ENCODE data around the gene LDHB. TPM values are rescaled to one million over a fixed set of nuclear protein-coding genes. Genes with fewer than 3 reads are reported as not detected.
A peak's percentile ranks its signal among the peaks of the same experiment; 100 is the strongest.

The LDHB gene
- polyA plus RNA-seq, 1 donor from 2014 or later, result 1,039 TPM

GRCh38 chr12:21650997-21651396 lies 6.6 kb downstream of the LDHB start:
- H3K27me3 ChIP-seq (ENCODE audit: insufficient read depth, low read depth, low read length), result no peaks in the 10 kb centered on the region
- no peak overlapping the region for H3K4me3 ChIP-seq (ENCODE audit: low read length)
- TF ChIP-seq SMC3 (conservative IDR thresholded peaks at IDR 0.05; ENCODE audit: poor library complexity) (no peak), RAD21 (conservative IDR thresholded peaks at IDR 0.05) (no peak), TAF1 (IDR thresholded peaks at IDR 0.05; ENCODE audit: low read depth) (no peak), EP300 (conservative IDR thresholded peaks at IDR 0.05; ENCODE audit: poor library complexity, severe bottlenecking) (no peak), REST (IDR thresholded peaks at IDR 0.05; ENCODE audit: borderline replicate concordance) (no peak), MXI1 (conservative IDR thresholded peaks at IDR 0.05; ENCODE audit: poor library complexity, severe bottlenecking) (no peak), EZH2 (IDR thresholded peaks at IDR 0.05; ENCODE audit: borderline replicate concordance, insufficient read depth, low read length, poor library complexity, severe bottlenecking) (no peak), POLR2AphosphoS5 (IDR thresholded peaks at IDR 0.05) (no peak), CTCF (IDR thresholded peaks at IDR 0.05; ENCODE audit: poor library complexity, severe bottlenecking) (no peak)
- H3K79me2 ChIP-seq (replicated peaks; ENCODE audit: insufficient read depth, low read length), result peaks cover 33% of the 10 kb centered on the region
- H3K9me2 ChIP-seq (ENCODE audit: insufficient read depth, low read length), result no peaks in the 10 kb centered on the region
- no peak overlapping the region for H3K27ac ChIP-seq (ENCODE audit: low read length)
- no peaks in the 10 kb centered on the region for H3K9me3 ChIP-seq (ENCODE audit: low read length)
- H2AFZ ChIP-seq (ENCODE audit: low read depth, low read length), result no peak overlapping the region
- no peaks in the 10 kb centered on the region for H4K20me1 ChIP-seq (ENCODE audit: insufficient read depth)
- no peak overlapping the region for H3K4me2 ChIP-seq (ENCODE audit: low read length)
- H3K36me3 ChIP-seq (ENCODE audit: insufficient read depth, low read length), result peaks cover 14% of the 10 kb centered on the region
- H3K9ac ChIP-seq (ENCODE audit: low read length), result no peak overlapping the region
- H3F3A ChIP-seq (ENCODE audit: insufficient read depth, low read length, poor library complexity, severe bottlenecking), result no peaks in the 10 kb centered on the region

GRCh38 chr12:21649034-21649433 lies 8.6 kb downstream of the LDHB start:
- Histone ChIP-seq H3K27me3 (ENCODE audit: insufficient read depth, low read depth, low read length) (no peaks in the 10 kb centered on the region), H3K9me3 (ENCODE audit: low read length) (no peaks in the 10 kb centered on the region), H3K79me2 (replicated peaks; ENCODE audit: insufficient read depth, low read length) (peaks cover 16% of the 10 kb centered on the region), H3K27ac (ENCODE audit: low read length) (peak overlapping the region; percentile 31), H3K4me3 (ENCODE audit: low read length) (no peak overlapping the region), H3K4me2 (ENCODE audit: low read length) (no peak overlapping the region), H3K9ac (ENCODE audit: low read length) (no peak overlapping the region), H4K20me1 (ENCODE audit: insufficient read depth) (no peaks in the 10 kb centered on the region), H3K9me2 (ENCODE audit: insufficient read depth, low read length) (no peaks in the 10 kb centered on the region), H3F3A (ENCODE audit: insufficient read depth, low read length, poor library complexity, severe bottlenecking) (no peaks in the 10 kb centered on the region), H3K36me3 (ENCODE audit: insufficient read depth, low read length) (peaks cover 15% of the 10 kb centered on the region), H2AFZ (ENCODE audit: low read depth, low read length) (no peak overlapping the region)
- TF ChIP-seq POLR2AphosphoS5 (IDR thresholded peaks at IDR 0.05) (peak; percentile 19), REST (IDR thresholded peaks at IDR 0.05; ENCODE audit: borderline replicate concordance) (no peak), EP300 (conservative IDR thresholded peaks at IDR 0.05; ENCODE audit: poor library complexity, severe bottlenecking) (no peak), RAD21 (conservative IDR thresholded peaks at IDR 0.05) (no peak)
